BLaER1 (cell line): Measurements from ENCODE around the gene SETD2.
A peak's percentile ranks its signal among the peaks of the same experiment; 100 is the strongest.

Experiments
- H3K27ac ChIP-seq: shearing (Covaris generic); formaldehyde crosslinking; 2 replicates; pipeline ENCODE4 v1.8.1; 2022
- H3K27me3 ChIP-seq: shearing (Covaris generic); formaldehyde crosslinking; 2 replicates; pipeline ENCODE4 v1.8.1; 2022
- H3K36me3 ChIP-seq: shearing (Covaris generic); formaldehyde crosslinking; 2 replicates; pipeline ENCODE4 v1.8.1; 2022
- H3K4me1 ChIP-seq: shearing (Covaris generic); formaldehyde crosslinking; 2 replicates; pipeline ENCODE4 v1.8.1; 2022
- H3K4me2 ChIP-seq: shearing (Covaris generic); formaldehyde crosslinking; 2 replicates; pipeline ENCODE4 v1.8.1; 2022
- H3K4me3 ChIP-seq: shearing (Covaris generic); formaldehyde crosslinking; 2 replicates; pipeline ENCODE4 v1.8.1; 2022
- H3K9ac ChIP-seq: shearing (Covaris generic); formaldehyde crosslinking; 2 replicates; pipeline ENCODE4 v1.8.1; 2022
- H3K9me3 ChIP-seq: shearing (Covaris generic); formaldehyde crosslinking; 2 replicates; pipeline ENCODE4 v1.8.1; 2022
- H4K20me1 ChIP-seq: shearing (Covaris generic); formaldehyde crosslinking; 2 replicates; pipeline ENCODE4 v1.8.1; 2022
- Cebpa-rat ChIP-seq: shearing (Covaris generic); IDR thresholded peaks from 2 replicates; pipeline ENCODE4 v1.8.1; 2022

SETD2 gene

GRCh38 chr3:46979958-46980497 is 183.9 kb downstream of the SETD2 start:
- H3K27ac ChIP-seq, result peak overlapping the region; percentile 92
- H3K9ac ChIP-seq, result peak overlapping the region; percentile 88
- H3K4me1 ChIP-seq, result peaks cover 83% of the 10 kb centered on the region
- H4K20me1 ChIP-seq, result peaks cover 13% of the 10 kb centered on the region
- H3K27me3 ChIP-seq, result no peaks in the 10 kb centered on the region
- H3K9me3 ChIP-seq, result no peaks in the 10 kb centered on the region
- TF ChIP-seq Cebpa-rat, result no peak
- peak overlapping the region; percentile 80 for H3K4me3 ChIP-seq
- H3K4me2 ChIP-seq, result peak overlapping the region; percentile 99
- peaks cover 10% of the 10 kb centered on the region for H3K36me3 ChIP-seq

- no peaks in the 10 kb centered on the region for H3K9me3 ChIP-seq
- peak within 1 kb of the TSS; percentile 88 for H3K9ac ChIP-seq
- peak within 1 kb of the TSS; percentile 92 for H3K27ac ChIP-seq
- H3K4me1 ChIP-seq, result peaks cover 83% of the 10 kb centered on the region
- no peaks in the 10 kb centered on the region for H3K27me3 ChIP-seq
- peak within 1 kb of the TSS; percentile 99 for H3K4me2 ChIP-seq
- H3K36me3 ChIP-seq, result peaks cover 7% of the 10 kb centered on the region
- peak within 1 kb of the TSS; percentile 80 for H3K4me3 ChIP-seq
- peaks cover 20% of the 10 kb centered on the region for H4K20me1 ChIP-seq
- TF ChIP-seq Cebpa-rat, result no peak
Measured at GRCh38 chr3:46978985-46979944, 184.6 kb downstream of the SETD2 start, which contains the start of gene NBEAL2. NBEAL2 (plus strand) TSS chr3:46979666; CDS start chr3:46979862, 196 bp downstream.

- peaks cover 29% of the 10 kb centered on the region for H4K20me1 ChIP-seq
- no peaks in the 10 kb centered on the region for H3K27me3 ChIP-seq
- H3K4me1 ChIP-seq, result peaks cover 83% of the 10 kb centered on the region
- no peak for TF ChIP-seq Cebpa-rat
- H3K9ac ChIP-seq, result peak overlapping the region; percentile 88
- H3K9me3 ChIP-seq, result no peaks in the 10 kb centered on the region
- H3K4me2 ChIP-seq, result peak overlapping the region; percentile 99
- H3K36me3 ChIP-seq, result 0 out of 2 replicates have a peak, but pooled peaks cover 6% of the 10 kb centered on the region
- peak overlapping the region; percentile 92 for H3K27ac ChIP-seq
- H3K4me3 ChIP-seq, result peak overlapping the region; percentile 80
Measured at GRCh38 chr3:46978381-46978780, 185.5 kb downstream of the SETD2 start.

- Histone ChIP-seq H3K4me1 (peaks cover 83% of the 10 kb centered on the region), H3K27me3 (no peaks in the 10 kb centered on the region), H3K27ac (peak overlapping the region; percentile 45; the same call in 1 of the 2 replicates), H3K9me3 (no peaks in the 10 kb centered on the region), H3K36me3 (0 out of 2 replicates have a peak, but pooled peaks cover 6% of the 10 kb centered on the region), H3K9ac (no peak overlapping the region), H3K4me2 (peak overlapping the region; percentile 99), H4K20me1 (peaks cover 35% of the 10 kb centered on the region), H3K4me3 (no peak overlapping the region)
- no peak for TF ChIP-seq Cebpa-rat
Measured at GRCh38 chr3:46977811-46978195, 186.1 kb downstream of the SETD2 start.

GRCh38 chr3:46976326-46977190 is 187.4 kb downstream of the SETD2 start, which contains the start of gene CCDC12:
CCDC12 (minus strand) TSS chr3:46976745; CDS start chr3:46976732, 13 bp downstream.
- Histone ChIP-seq H3K4me2 (peak within 1 kb of the TSS; percentile 99), H3K27ac (peak within 1 kb of the TSS; percentile 97), H3K9me3 (no peaks in the 10 kb centered on the region), H4K20me1 (peaks cover 47% of the 10 kb centered on the region), H3K36me3 (peaks cover 6% of the 10 kb centered on the region; the same call in 1 of the 2 replicates), H3K4me3 (peak within 1 kb of the TSS; percentile 81), H3K27me3 (no peaks in the 10 kb centered on the region), H3K4me1 (peaks cover 83% of the 10 kb centered on the region), H3K9ac (peak within 1 kb of the TSS; percentile 96)
- TF ChIP-seq Cebpa-rat, result no peak

GRCh38 chr3:46974421-46975171 is 189.3 kb downstream of the SETD2 start:
- 0 out of 2 replicates have a peak overlapping the region, but pooled peaks have one; percentile 0 for H3K4me3 ChIP-seq
- peaks cover 85% of the 10 kb centered on the region for H3K4me1 ChIP-seq
- no peaks in the 10 kb centered on the region for H3K9me3 ChIP-seq
- no peaks in the 10 kb centered on the region for H3K27me3 ChIP-seq
- no peak overlapping the region for H3K27ac ChIP-seq
- no peak for TF ChIP-seq Cebpa-rat
- peak overlapping the region; percentile 92 for H3K4me2 ChIP-seq
- peaks cover 67% of the 10 kb centered on the region for H4K20me1 ChIP-seq
- peaks cover 26% of the 10 kb centered on the region for H3K36me3 ChIP-seq
- H3K9ac ChIP-seq, result no peak overlapping the region; the same call in 1 of the 2 replicates

- Histone ChIP-seq H3K4me3 (peak overlapping the region; percentile 23; the same call in 1 of the 2 replicates), H3K4me2 (peak overlapping the region; percentile 72), H3K27ac (no peak overlapping the region), H4K20me1 (peaks cover 89% of the 10 kb centered on the region), H3K27me3 (no peaks in the 10 kb centered on the region), H3K9ac (no peak overlapping the region), H3K9me3 (no peaks in the 10 kb centered on the region), H3K4me1 (peaks cover 84% of the 10 kb centered on the region), H3K36me3 (peaks cover 48% of the 10 kb centered on the region)
- TF ChIP-seq Cebpa-rat, result no peak
Measured at GRCh38 chr3:46972396-46972795, 191.5 kb downstream of the SETD2 start.

- no peak overlapping the region for H3K27ac ChIP-seq
- peak overlapping the region; percentile 72 for H3K4me2 ChIP-seq
- peaks cover 96% of the 10 kb centered on the region for H4K20me1 ChIP-seq
- H3K9ac ChIP-seq, result peak overlapping the region; percentile 24; the same call in 1 of the 2 replicates
- H3K4me1 ChIP-seq, result peaks cover 83% of the 10 kb centered on the region
- H3K27me3 ChIP-seq, result no peaks in the 10 kb centered on the region
- no peaks in the 10 kb centered on the region for H3K9me3 ChIP-seq
- no peak overlapping the region for H3K4me3 ChIP-seq
- H3K36me3 ChIP-seq, result peaks cover 54% of the 10 kb centered on the region
- no peak for TF ChIP-seq Cebpa-rat
Measured at GRCh38 chr3:46971742-46972141, 192.2 kb downstream of the SETD2 start.
